Testis (tissue), 3 donors: ENCODE measurements around the gene PDGFC. TPM values are rescaled to one million over a fixed set of nuclear protein-coding genes. Genes with fewer than 3 reads are reported as not detected.

Experiments
- DNase-seq: peaks from one replicate; pipeline ENCODE4 v3.0.0-alpha.2; 2019
- H3K27ac ChIP-seq, 2 donors: fragments of 200-600 bp; sonication (generic); one replicate each; pipeline ENCODE4 v1.5.1; 2019
- H3K27me3 ChIP-seq: fragments of 200-600 bp; sonication (generic); one replicate; pipeline ENCODE4 v1.5.1; 2019
- H3K36me3 ChIP-seq: fragments of 200-600 bp; sonication (generic); one replicate; pipeline ENCODE4 v1.5.1; 2017; ENCODE audit warnings: low read depth; ENCODE audit errors: missing control alignments
- H3K4me1 ChIP-seq: fragments of 200-600 bp; sonication (generic); one replicate; pipeline ENCODE4 v1.5.1; 2019
- H3K4me3 ChIP-seq, 2 donors: fragments of 200-600 bp; sonication (generic); one replicate each; pipeline ENCODE4 v1.5.1; 2017 to 2019
- H3K9me3 ChIP-seq: fragments of 200-600 bp; sonication (generic); one replicate; pipeline ENCODE4 v1.5.1; 2017
- CTCF ChIP-seq, 3 experiments: fragments of 450-650 bp in 2 of 3; fragments of 200-600 bp in 1 of 3; sonication (generic) in 1 of 3; IDR thresholded peaks; one replicate each; pipeline ENCODE4 v1.5.1; 2016 to 2019; ENCODE audit warnings: antibody characterized with exemption in 3 of 3, mild to moderate bottlenecking in 2 of 3, moderate library complexity in 1 of 3
- POLR2A ChIP-seq: fragments of 450-650 bp; IDR thresholded peaks from one replicate; pipeline ENCODE4 v1.6.1; 2017; ENCODE audit warnings: antibody characterized with exemption, mild to moderate bottlenecking, moderate library complexity
- WGBS, 2 donors: methylation state at CpG; one replicate each; pipeline ENCODE4 v1.1.5; 2018; 5-methylcytosine and 5-hydroxymethylcytosine counted together
- intact Hi-C: fragments of 100-400 bp; cut with DNase I; formaldehyde crosslinking; loops from one replicate; pipeline ENCODE4 v1.15.1; 2023; ENCODE audit warnings: low total_unique reads
- polyA plus RNA-seq: library from polyadenylated mRNA; stranded (reverse); fragments of 350-450 nt; fragmentation: Illumina TruSeq; extraction: RNeasy Lipid Tissue Mini Kit (QIAGEN cat#74804); gene quantifications from one replicate; pipeline ENCODE4 v1.2.3, GENCODE V29; 2014; ENCODE audit warnings: low read depth, low replicate concordance; ENCODE audit not compliant: insufficient read depth
- total RNA-seq, 2 donors: library from RNA; depleted of rRNA; stranded (reverse); fragments of >200 nt; gene quantifications; one replicate each; pipeline ENCODE4 v1.2.3, GENCODE V29; 2016

PDGFC gene
- total and polyA plus RNA-seq, 3 donors from 2014 or later: 7.8 to 13.8 (median 9.4) TPM

- intact Hi-C loops: no loop called here
- 98 to 99% methylated on average over 3 of the region's 3 CpGs for WGBS, 2 donors
Observed at GRCh38 chr4:156858071-156858470, 113.5 kb downstream of the PDGFC start.

GRCh38 chr4:156838761-156839160 lies 132.8 kb downstream of the PDGFC start:
- 95 to 97% methylated on average over 5 of the region's 5 CpGs for WGBS, 2 donors

More at GRCh38 chr4:156858071-156858470, 113.5 kb downstream of the PDGFC start:
- Histone ChIP-seq H3K9me3 (no peaks in the 10 kb centered on the region), H3K4me1 (no peaks in the 10 kb centered on the region), H3K27ac (no peak overlapping the region), H3K27me3 (no peaks in the 10 kb centered on the region), H3K4me3 (no peak overlapping the region), H3K36me3 (no peaks in the 10 kb centered on the region)
- TF ChIP-seq CTCF (IDR thresholded peaks at IDR 0.05) (no peak), POLR2A (no peak)
- no peak for DNase-seq

GRCh38 chr4:156837625-156838345 lies 133.8 kb downstream of the PDGFC start:
- WGBS, 2 donors: 67 to 77% methylated on average over 2 of the region's 2 CpGs
- Histone ChIP-seq H3K4me3 (no peak overlapping the region), H3K4me1 (no peaks in the 10 kb centered on the region), H3K27me3 (no peaks in the 10 kb centered on the region), H3K27ac (no peak overlapping the region), H3K9me3 (no peaks in the 10 kb centered on the region), H3K36me3 (no peaks in the 10 kb centered on the region)
- intact Hi-C loops: no loop called here
- TF ChIP-seq POLR2A (no peak), CTCF (IDR thresholded peaks at IDR 0.05) (no peak)
- DNase-seq: no peak

More at GRCh38 chr4:156838761-156839160, 132.8 kb downstream of the PDGFC start:
- Histone ChIP-seq H3K36me3 (no peaks in the 10 kb centered on the region), H3K27me3 (no peaks in the 10 kb centered on the region), H3K4me3 (no peak overlapping the region), H3K27ac (no peak overlapping the region), H3K4me1 (no peaks in the 10 kb centered on the region), H3K9me3 (no peaks in the 10 kb centered on the region)
- DNase-seq: no peak
- no peak for TF ChIP-seq CTCF (IDR thresholded peaks at IDR 0.05)
- intact Hi-C loops: no loop called here

- no peaks in the 10 kb centered on the region for H3K36me3 ChIP-seq
- H3K9me3 ChIP-seq: no peaks in the 10 kb centered on the region
- 90 to 96% methylated on average over 3 of the region's 3 CpGs for WGBS, 2 donors
- intact Hi-C loops: no loop called here
- H3K4me3 ChIP-seq: no peak overlapping the region
- TF ChIP-seq POLR2A (no peak), CTCF (IDR thresholded peaks at IDR 0.05) (no peak)
- no peak for DNase-seq
- no peaks in the 10 kb centered on the region for H3K4me1 ChIP-seq
- no peaks in the 10 kb centered on the region for H3K27me3 ChIP-seq
- no peak overlapping the region for H3K27ac ChIP-seq
Observed at GRCh38 chr4:156832886-156833285, 138.7 kb downstream of the PDGFC start.

- Histone ChIP-seq H3K4me3 (no peak overlapping the region), H3K27me3 (no peaks in the 10 kb centered on the region), H3K36me3 (no peaks in the 10 kb centered on the region), H3K4me1 (no peaks in the 10 kb centered on the region), H3K9me3 (no peaks in the 10 kb centered on the region), H3K27ac (no peak overlapping the region)
- DNase-seq: no peak
- no peak for TF ChIP-seq CTCF (IDR thresholded peaks at IDR 0.05)
- TF ChIP-seq POLR2A: no peak
- 90 to 95% methylated on average over 4 of the region's 4 CpGs for WGBS, 2 donors
- intact Hi-C loops: no loop called here
Observed at GRCh38 chr4:156830351-156830750, 141.2 kb downstream of the PDGFC start.
